SK-N-SH treated with all-trans-retinoic acid at 6 μM for 48 hours (cell line): ENCODE measurements around the gene CAGE1.

Experiments
- RARB ChIP-seq: fragments of 250-450 bp; sonication (Bioruptor Pico); IDR thresholded peaks from 2 replicates; pipeline ENCODE4 v1.8.0; 2021; ENCODE audit warnings: mild to moderate bottlenecking, moderate library complexity
- TF ChIP-seq, protein P1 (sequence below): fragments of 250-450 bp; sonication (Bioruptor Pico); IDR thresholded peaks from 2 replicates; pipeline ENCODE4 v1.5.1; 2020; ENCODE audit warnings: low read depth, mild to moderate bottlenecking, moderate library complexity

DNA sequence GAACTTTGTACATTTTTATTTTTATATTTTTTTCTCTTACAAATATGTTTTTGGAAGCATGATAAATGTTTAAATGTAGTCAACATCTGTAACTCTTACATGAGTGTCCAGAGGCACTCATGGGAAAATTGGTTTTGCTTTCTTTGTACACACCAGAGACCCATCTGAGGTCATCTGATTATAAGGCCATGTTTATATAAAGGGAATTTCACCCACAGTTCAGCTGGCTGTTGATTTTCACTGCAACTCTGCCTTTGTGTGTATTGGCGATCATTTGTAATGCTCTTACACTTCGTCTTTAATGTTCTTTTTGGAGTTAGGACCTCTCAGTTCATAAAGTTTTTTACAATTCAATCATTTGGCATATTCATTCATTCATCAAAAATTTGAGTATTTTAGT lies 28.1 kb upstream of the CAGE1 start:
- TF ChIP-seq, protein P1, sequence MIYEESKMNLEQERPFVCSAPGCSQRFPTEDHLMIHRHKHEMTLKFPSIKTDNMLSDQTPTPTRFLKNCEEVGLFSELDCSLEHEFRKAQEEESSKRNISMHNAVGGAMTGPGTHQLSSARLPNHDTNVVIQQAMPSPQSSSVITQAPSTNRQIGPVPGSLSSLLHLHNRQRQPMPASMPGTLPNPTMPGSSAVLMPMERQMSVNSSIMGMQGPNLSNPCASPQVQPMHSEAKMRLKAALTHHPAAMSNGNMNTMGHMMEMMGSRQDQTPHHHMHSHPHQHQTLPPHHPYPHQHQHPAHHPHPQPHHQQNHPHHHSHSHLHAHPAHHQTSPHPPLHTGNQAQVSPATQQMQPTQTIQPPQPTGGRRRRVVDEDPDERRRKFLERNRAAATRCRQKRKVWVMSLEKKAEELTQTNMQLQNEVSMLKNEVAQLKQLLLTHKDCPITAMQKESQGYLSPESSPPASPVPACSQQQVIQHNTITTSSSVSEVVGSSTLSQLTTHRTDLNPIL: no peak
- TF ChIP-seq RARB: no peak
